ENCODE measurements around the gene TRPM1.

The TRPM1 gene

GRCh38 chr15:31101262-31102038 is at the start of gene TRPM1:
TRPM1 (minus strand) TSS chr15:31101725; CDS start chr15:31081355, 20,370 bp downstream.
- DNase-seq (ENCODE audit: low spot score): no peak

- DNase-seq (ENCODE audit: low spot score): no peak
Measured at GRCh38 chr15:31150732-31151231, 49.3 kb upstream of the TRPM1 start.

GRCh38 chr15:31149987-31150386 is 48.5 kb upstream of the TRPM1 start:
- no peak for DNase-seq (ENCODE audit: low spot score)

GRCh38 chr15:31149088-31149505 is 47.6 kb upstream of the TRPM1 start:
- DNase-seq (ENCODE audit: low spot score): no peak

- DNase-seq (ENCODE audit: low spot score): no peak
Measured at GRCh38 chr15:31148297-31149087, 47.0 kb upstream of the TRPM1 start.

GRCh38 chr15:31147944-31148296 is 46.4 kb upstream of the TRPM1 start:
- no peak for DNase-seq (ENCODE audit: low spot score)

- no peak for DNase-seq (ENCODE audit: low spot score)
Measured at GRCh38 chr15:31147456-31147855, 45.9 kb upstream of the TRPM1 start.

GRCh38 chr15:31145271-31145911 is 43.9 kb upstream of the TRPM1 start:
- no peak for DNase-seq (ENCODE audit: low spot score)

- DNase-seq (ENCODE audit: low spot score): no peak
Measured at GRCh38 chr15:31141792-31142191, 40.3 kb upstream of the TRPM1 start.

- DNase-seq (ENCODE audit: low spot score): no peak
Measured at GRCh38 chr15:31136607-31137328, 35.2 kb upstream of the TRPM1 start.

GRCh38 chr15:31136016-31136415 is 34.5 kb upstream of the TRPM1 start:
- DNase-seq (ENCODE audit: low spot score): no peak

GRCh38 chr15:31135523-31135922 is 34.0 kb upstream of the TRPM1 start:
- no peak for DNase-seq (ENCODE audit: low spot score)

GRCh38 chr15:31133890-31134289 is 32.4 kb upstream of the TRPM1 start:
- no peak for DNase-seq (ENCODE audit: low spot score)

GRCh38 chr15:31131853-31132375 is 30.4 kb upstream of the TRPM1 start:
- DNase-seq (ENCODE audit: low spot score): no peak

GRCh38 chr15:31130576-31131237 is 29.2 kb upstream of the TRPM1 start:
- DNase-seq (ENCODE audit: low spot score): no peak

- no peak for DNase-seq (ENCODE audit: low spot score)
Measured at GRCh38 chr15:31129769-31130303, 28.3 kb upstream of the TRPM1 start.

GRCh38 chr15:31128919-31129768 is 27.6 kb upstream of the TRPM1 start:
- peak; percentile 60 for DNase-seq (ENCODE audit: low spot score)

GRCh38 chr15:31128477-31128876 is 27.0 kb upstream of the TRPM1 start:
- DNase-seq (ENCODE audit: low spot score): no peak

GRCh38 chr15:31127596-31128261 is 26.2 kb upstream of the TRPM1 start:
- no peak for DNase-seq (ENCODE audit: low spot score)
